ENCODE measurements around the gene UGT3A1.

The UGT3A1 gene

GRCh38 chr5:35990520-35990919, 670 bp downstream of the UGT3A1 start:
- Histone ChIP-seq H3K4me3 (ENCODE audit: low read depth, low read length, poor library complexity, severe bottlenecking) (no peak overlapping the region), H3K27ac (ENCODE audit: low read depth, low read length, poor library complexity, severe bottlenecking) (no peak overlapping the region), H3K4me2 (ENCODE audit: low read length) (no peak overlapping the region), H3K79me2 (ENCODE audit: insufficient read depth, low read length) (no peaks in the 10 kb centered on the region), H3K27me3 (ENCODE audit: insufficient read depth, low read length) (0 out of 2 replicates have a peak, but pooled peaks cover 5% of the 10 kb centered on the region), H3F3A (ENCODE audit: insufficient read depth, low read length) (no peaks in the 10 kb centered on the region), H3K36me3 (ENCODE audit: insufficient read depth, low read length) (no peaks in the 10 kb centered on the region), H2AFZ (ENCODE audit: low read length) (no peak overlapping the region), H3K4me1 (ENCODE audit: insufficient read depth, low read length, severe bottlenecking) (no peaks in the 10 kb centered on the region), H3K9ac (ENCODE audit: low read length) (no peak overlapping the region), H3K9me2 (ENCODE audit: low read depth, low read length) (no peaks in the 10 kb centered on the region), H4K20me1 (ENCODE audit: insufficient read depth, low read length) (no peaks in the 10 kb centered on the region), H3K9me3 (ENCODE audit: low read length) (no peaks in the 10 kb centered on the region)
- TF ChIP-seq EZH2 (IDR thresholded peaks at IDR 0.05; ENCODE audit: borderline replicate concordance, low read length) (no peak), CTCF (IDR thresholded peaks at IDR 0.05; ENCODE audit: low read length) (no peak)

GRCh38 chr5:35988529-35988928, 2.7 kb downstream of the UGT3A1 start:
- no peak overlapping the region for H3K9ac ChIP-seq (ENCODE audit: low read length)
- H3F3A ChIP-seq (ENCODE audit: insufficient read depth, low read length) = no peaks in the 10 kb centered on the region
- 0 out of 2 replicates have a peak, but pooled peaks cover 5% of the 10 kb centered on the region for H3K27me3 ChIP-seq (ENCODE audit: insufficient read depth, low read length)
- H3K4me2 ChIP-seq (ENCODE audit: low read length) = no peak overlapping the region
- H2AFZ ChIP-seq (ENCODE audit: low read length) = no peak overlapping the region
- no peaks in the 10 kb centered on the region for H3K36me3 ChIP-seq (ENCODE audit: insufficient read depth, low read length)
- no peaks in the 10 kb centered on the region for H4K20me1 ChIP-seq (ENCODE audit: insufficient read depth, low read length)
- no peaks in the 10 kb centered on the region for H3K79me2 ChIP-seq (ENCODE audit: insufficient read depth, low read length)
- TF ChIP-seq EZH2 (IDR thresholded peaks at IDR 0.05; ENCODE audit: borderline replicate concordance, low read length) (no peak), CTCF (IDR thresholded peaks at IDR 0.05; ENCODE audit: low read length) (no peak)
- H3K4me3 ChIP-seq (ENCODE audit: low read depth, low read length, poor library complexity, severe bottlenecking) = no peak overlapping the region
- H3K27ac ChIP-seq (ENCODE audit: low read depth, low read length, poor library complexity, severe bottlenecking) = no peak overlapping the region
- no peaks in the 10 kb centered on the region for H3K9me3 ChIP-seq (ENCODE audit: low read length)
- no peaks in the 10 kb centered on the region for H3K9me2 ChIP-seq (ENCODE audit: low read depth, low read length)
- no peaks in the 10 kb centered on the region for H3K4me1 ChIP-seq (ENCODE audit: insufficient read depth, low read length, severe bottlenecking)

- no peak overlapping the region for H3K4me2 ChIP-seq (ENCODE audit: low read length)
- 0 out of 2 replicates have a peak, but pooled peaks cover 5% of the 10 kb centered on the region for H3K27me3 ChIP-seq (ENCODE audit: insufficient read depth, low read length)
- TF ChIP-seq EZH2 (IDR thresholded peaks at IDR 0.05; ENCODE audit: borderline replicate concordance, low read length) (no peak), CTCF (IDR thresholded peaks at IDR 0.05; ENCODE audit: low read length) (no peak)
- H3F3A ChIP-seq (ENCODE audit: insufficient read depth, low read length) = no peaks in the 10 kb centered on the region
- H3K9me3 ChIP-seq (ENCODE audit: low read length) = no peaks in the 10 kb centered on the region
- H3K9me2 ChIP-seq (ENCODE audit: low read depth, low read length) = no peaks in the 10 kb centered on the region
- H3K79me2 ChIP-seq (ENCODE audit: insufficient read depth, low read length) = no peaks in the 10 kb centered on the region
- H3K27ac ChIP-seq (ENCODE audit: low read depth, low read length, poor library complexity, severe bottlenecking) = no peak overlapping the region
- H3K4me1 ChIP-seq (ENCODE audit: insufficient read depth, low read length, severe bottlenecking) = no peaks in the 10 kb centered on the region
- H3K4me3 ChIP-seq (ENCODE audit: low read depth, low read length, poor library complexity, severe bottlenecking) = no peak overlapping the region
- H3K36me3 ChIP-seq (ENCODE audit: insufficient read depth, low read length) = no peaks in the 10 kb centered on the region
- H4K20me1 ChIP-seq (ENCODE audit: insufficient read depth, low read length) = no peaks in the 10 kb centered on the region
- H3K9ac ChIP-seq (ENCODE audit: low read length) = no peak overlapping the region
- H2AFZ ChIP-seq (ENCODE audit: low read length) = no peak overlapping the region
Observed at GRCh38 chr5:35987776-35988175, 3.4 kb downstream of the UGT3A1 start.
